CD14-positive monocyte (primary cell): ENCODE measurements around the gene OFD1. TPM values are rescaled to one million over a fixed set of nuclear protein-coding genes. Genes with fewer than 3 reads are reported as not detected.

ENCODE experiments used
- DNase-seq, 3 donors: peaks; one replicate each; pipeline ENCODE4 v3.0.0-alpha.2; 2011 to 2022
- H2AFZ ChIP-seq: 2 replicates; pipeline ENCODE4 v1.6.0; 2012; ENCODE audit warnings: mild to moderate bottlenecking, low read depth, low read length, inconsistent platforms; ENCODE audit not compliant: insufficient read depth, poor library complexity, severe bottlenecking
- H3K27ac ChIP-seq, 2 donors: 1 replicate in 1 of 2; 2 replicates in 1 of 2; pipeline ENCODE4 v1.5.1; 2012 to 2013; ENCODE audit warnings: low read length in 2 of 2, control low read depth in 1 of 2, inconsistent platforms in 1 of 2, low read depth in 1 of 2, mild to moderate bottlenecking in 1 of 2
- H3K27me3 ChIP-seq, 2 donors: one replicate each; pipeline versions ENCODE4 v1.6.0 to v1.6.1; 2011 to 2013; ENCODE audit warnings: low read length in 2 of 2; ENCODE audit not compliant: control insufficient read depth in 2 of 2, insufficient read depth in 2 of 2
- H3K36me3 ChIP-seq, 2 donors: replicated peaks in 1 of 2; 1 replicate in 1 of 2; 2 replicates in 1 of 2; pipeline versions ENCODE4 v1.5.1 to v1.6.1; 2012 to 2013; ENCODE audit warnings: low read length in 2 of 2, control low read depth in 1 of 2, inconsistent platforms in 1 of 2, mild to moderate bottlenecking in 1 of 2; ENCODE audit not compliant: insufficient read depth in 2 of 2, control insufficient read depth in 1 of 2
- H3K4me1 ChIP-seq, 2 donors: 1 replicate in 1 of 2; 2 replicates in 1 of 2; pipeline versions ENCODE4 v1.5.1 to v1.6.1; 2012 to 2013; ENCODE audit warnings: low read length in 2 of 2, control low read depth in 1 of 2, inconsistent platforms in 1 of 2, mild to moderate bottlenecking in 1 of 2, moderate library complexity in 1 of 2; ENCODE audit not compliant: insufficient read depth in 2 of 2, control insufficient read depth in 1 of 2
- H3K4me2 ChIP-seq: replicated peaks from 2 replicates; pipeline ENCODE3; 2012; ENCODE audit warnings: low read length, moderate library complexity, mild to moderate bottlenecking; ENCODE audit not compliant: poor library complexity, severe bottlenecking; ENCODE audit errors: extremely low read depth
- H3K4me3 ChIP-seq, 3 experiments: fragments of 200-600 bp in 1 of 3; sonication (generic) in 1 of 3; replicated peaks in 1 of 3; 1 replicate in 2 of 3; 2 replicates in 1 of 3; pipeline ENCODE4 v1.5.1; 2011 to 2013; ENCODE audit warnings: low read length in 3 of 3, mild to moderate bottlenecking in 3 of 3, control low read depth in 2 of 3, low read depth in 2 of 3, inconsistent platforms in 1 of 3, moderate library complexity in 1 of 3
- H3K79me2 ChIP-seq: 2 replicates; pipeline ENCODE4 v1.6.0; 2012; ENCODE audit warnings: mild to moderate bottlenecking, control low read depth, inconsistent platforms, low read length, moderate library complexity; ENCODE audit not compliant: insufficient read depth
- H3K9ac ChIP-seq: 2 replicates; pipeline ENCODE4 v1.6.0; 2017; ENCODE audit warnings: low read length, mild to moderate bottlenecking; ENCODE audit not compliant: insufficient read depth, poor library complexity, severe bottlenecking
- H3K9me3 ChIP-seq, 2 donors: replicated peaks in 1 of 2; 1 replicate in 1 of 2; 2 replicates in 1 of 2; pipeline versions ENCODE4 v1.5.1 to v1.6.1; 2012 to 2013; ENCODE audit warnings: low read length in 2 of 2, control low read depth in 1 of 2; ENCODE audit not compliant: control insufficient read depth in 1 of 2, insufficient read depth in 1 of 2
- H4K20me1 ChIP-seq: 2 replicates; pipeline ENCODE4 v1.6.0; 2012; ENCODE audit warnings: mild to moderate bottlenecking, low read length, control low read depth, moderate library complexity; ENCODE audit not compliant: insufficient read depth
- H3K27ac Mint-ChIP-seq, 7 donors: one replicate each; pipeline ENCODE4 v1.8.0; 2020; ENCODE audit warnings: mild to moderate bottlenecking in 7 of 7, mixed read lengths in 7 of 7, moderate library complexity in 6 of 7, inconsistent platforms in 2 of 7
- H3K27me3 Mint-ChIP-seq, 3 donors: one replicate each; pipeline ENCODE4 v1.8.0; 2021 to 2022; ENCODE audit warnings: low read depth in 3 of 3, mild to moderate bottlenecking in 3 of 3, mixed read lengths in 3 of 3, moderate library complexity in 3 of 3, inconsistent platforms in 1 of 3
- H3K36me3 Mint-ChIP-seq, 2 donors: one replicate each; pipeline ENCODE4 v1.8.0; 2020; ENCODE audit warnings: mixed read lengths in 2 of 2, inconsistent platforms in 1 of 2, mild to moderate bottlenecking in 1 of 2
- H3K4me1 Mint-ChIP-seq: one replicate; pipeline ENCODE4 v1.8.0; 2020; ENCODE audit warnings: mild to moderate bottlenecking, mixed read lengths
- H3K4me3 Mint-ChIP-seq, 2 donors: one replicate each; pipeline ENCODE4 v1.8.0; 2020; ENCODE audit warnings: mild to moderate bottlenecking in 2 of 2, mixed read lengths in 2 of 2, moderate library complexity in 1 of 2
- H3K9me3 Mint-ChIP-seq, 7 donors: one replicate each; pipeline ENCODE4 v1.8.0; 2020 to 2022; ENCODE audit warnings: mixed read lengths in 7 of 7, mild to moderate bottlenecking in 6 of 7, moderate library complexity in 6 of 7, inconsistent platforms in 2 of 7
- WGBS: methylation state at CpG from one replicate; pipeline ENCODE4 v1.1.5; 2013; ENCODE audit warnings: missing lambda C conversion rate; ENCODE audit not compliant: insufficient coverage; 5-methylcytosine and 5-hydroxymethylcytosine counted together
- intact Hi-C, 2 donors: fragments of 100-400 bp; cut with micrococcal nuclease; formaldehyde crosslinking; loops; one replicate each; pipeline versions ENCODE4 v1.15.0 to v1.15.1; 2023
- polyA plus RNA-seq, 3 donors: library from polyadenylated mRNA; depleted of rRNA in 1 of 3; unstranded in 2 of 3; stranded (reverse) in 1 of 3; fragments of 300-500 nt in 2 of 3; fragments of >200 nt in 1 of 3; fragmentation: Illumina TruSeq in 2 of 3; gene quantifications; 1 replicate in 2 of 3; 2 replicates in 1 of 3; pipeline ENCODE4 v1.2.3, GENCODE V29; 2012 to 2021
- TF ChIP-seq, protein P1 (sequence below): fragments of 200-600 bp; IDR thresholded peaks from one replicate; pipeline ENCODE4 v1.8.0; 2022; ENCODE audit warnings: antibody characterized with exemption, mild to moderate bottlenecking

The OFD1 gene
- polyA plus RNA-seq, 3 donors = 2.4 to 10.2 (median 2.9) TPM

DNA sequence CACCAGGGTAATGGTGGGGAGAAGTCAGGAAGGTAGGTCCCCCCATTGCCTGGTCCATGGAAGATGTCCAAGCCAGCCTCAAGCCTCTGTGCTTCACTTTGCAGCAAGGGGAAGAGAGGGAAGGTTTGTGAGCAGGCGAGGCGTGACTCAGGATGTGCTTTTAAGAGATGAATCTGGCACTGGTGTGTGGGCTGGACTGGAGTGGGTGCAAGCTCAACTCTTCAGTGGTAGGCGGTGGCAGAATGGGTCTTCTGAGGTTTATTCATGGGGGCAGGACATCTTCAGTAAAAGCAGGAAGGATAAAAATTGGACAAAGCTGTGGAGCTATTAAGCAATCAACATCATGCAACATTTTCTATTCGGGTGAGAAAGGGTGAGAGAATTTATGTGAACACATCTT, 63.0 kb downstream of the OFD1 start:
- 90% methylated on average over 2 of the region's 4 CpGs for WGBS
- Histone ChIP-seq H3K27me3 (no peaks in the 10 kb centered on the region), H3K36me3 (no peaks in the 10 kb centered on the region), H3K79me2 (no peaks in the 10 kb centered on the region), H3K4me1 (no peaks in the 10 kb centered on the region), H3K9ac (no peak overlapping the region), H4K20me1 (no peaks in the 10 kb centered on the region), H3K27ac (no peak overlapping the region), H3K4me2 (no peak overlapping the region), H3K4me3 (no peak overlapping the region), H3K9me3 (no peaks in the 10 kb centered on the region), H2AFZ (no peak overlapping the region)
- DNase-seq = no peak
- Mint-ChIP-seq H3K27me3 (peaks cover 0 to 14% (median 2%) of the 10 kb centered on the region in 3 donors), H3K36me3 (no peaks in the 10 kb centered on the region), H3K27ac (no peak overlapping the region), H3K9me3 (peaks cover 0 to 5% (median 0%) of the 10 kb centered on the region in 7 donors), H3K4me3 (no peak overlapping the region), H3K4me1 (peaks cover 6% of the 10 kb centered on the region)
- intact Hi-C loops = no loop called here
- TF ChIP-seq, protein P1, sequence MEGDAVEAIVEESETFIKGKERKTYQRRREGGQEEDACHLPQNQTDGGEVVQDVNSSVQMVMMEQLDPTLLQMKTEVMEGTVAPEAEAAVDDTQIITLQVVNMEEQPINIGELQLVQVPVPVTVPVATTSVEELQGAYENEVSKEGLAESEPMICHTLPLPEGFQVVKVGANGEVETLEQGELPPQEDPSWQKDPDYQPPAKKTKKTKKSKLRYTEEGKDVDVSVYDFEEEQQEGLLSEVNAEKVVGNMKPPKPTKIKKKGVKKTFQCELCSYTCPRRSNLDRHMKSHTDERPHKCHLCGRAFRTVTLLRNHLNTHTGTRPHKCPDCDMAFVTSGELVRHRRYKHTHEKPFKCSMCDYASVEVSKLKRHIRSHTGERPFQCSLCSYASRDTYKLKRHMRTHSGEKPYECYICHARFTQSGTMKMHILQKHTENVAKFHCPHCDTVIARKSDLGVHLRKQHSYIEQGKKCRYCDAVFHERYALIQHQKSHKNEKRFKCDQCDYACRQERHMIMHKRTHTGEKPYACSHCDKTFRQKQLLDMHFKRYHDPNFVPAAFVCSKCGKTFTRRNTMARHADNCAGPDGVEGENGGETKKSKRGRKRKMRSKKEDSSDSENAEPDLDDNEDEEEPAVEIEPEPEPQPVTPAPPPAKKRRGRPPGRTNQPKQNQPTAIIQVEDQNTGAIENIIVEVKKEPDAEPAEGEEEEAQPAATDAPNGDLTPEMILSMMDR = no peak

DNA sequence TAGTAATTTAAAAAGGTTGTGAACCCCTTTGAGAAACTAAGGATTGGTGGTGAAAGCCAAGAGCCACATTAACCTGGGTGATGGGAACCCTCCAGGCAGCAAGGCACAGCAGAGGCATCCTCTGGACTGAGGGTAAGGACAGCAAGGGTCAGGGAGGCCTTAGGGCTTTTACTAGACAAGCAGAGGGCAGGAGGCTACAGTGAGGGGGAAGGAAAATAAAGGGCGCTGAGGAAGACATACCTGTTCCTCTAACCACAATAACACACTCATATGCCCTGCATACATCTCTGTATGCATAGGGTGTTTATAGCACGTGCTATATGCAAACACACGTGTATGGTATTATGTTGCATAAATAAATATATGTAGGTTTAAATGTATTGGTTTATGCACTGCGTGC, 63.6 kb downstream of the OFD1 start:
- peaks cover 0 to 14% (median 2%) of the 10 kb centered on the region in 3 donors for H3K27me3 Mint-ChIP-seq
- intact Hi-C loops = no loop called here

More for the DNA sequence above, 63.6 kb downstream of the OFD1 start:
- Histone ChIP-seq H3K4me2 (no peak overlapping the region), H3K9me3 (no peaks in the 10 kb centered on the region), H3K79me2 (no peaks in the 10 kb centered on the region), H3K4me1 (no peaks in the 10 kb centered on the region), H4K20me1 (no peaks in the 10 kb centered on the region), H2AFZ (no peak overlapping the region), H3K4me3 (no peak overlapping the region), H3K27ac (no peak overlapping the region), H3K27me3 (no peaks in the 10 kb centered on the region), H3K36me3 (no peaks in the 10 kb centered on the region), H3K9ac (no peak overlapping the region)
- DNase-seq = no peak
- no CpG with 5 or more reads among the region's 4 CpGs for WGBS
- TF ChIP-seq, protein P1 = no peak
- no peak overlapping the region for H3K4me3 Mint-ChIP-seq
- no peak overlapping the region for H3K27ac Mint-ChIP-seq
- peaks cover 6% of the 10 kb centered on the region for H3K4me1 Mint-ChIP-seq
- peaks cover 0 to 5% (median 2%) of the 10 kb centered on the region in 7 donors for H3K9me3 Mint-ChIP-seq
- H3K36me3 Mint-ChIP-seq = no peaks in the 10 kb centered on the region
